Smooth muscle cell (in vitro differentiated cells): Measurements from ENCODE around the gene LY6G6F. TPM values are rescaled to one million over a fixed set of nuclear protein-coding genes. Genes with fewer than 3 reads are reported as not detected.

Source experiments
- DNase-seq: peaks from one replicate; lab custom pipeline; 2025; ENCODE audit not compliant: unreplicated experiment; lab: John Stamatoyannopoulos, UW
- H2AFZ ChIP-seq: fragments of 200-600 bp; sonication (generic); 2 replicates; pipeline ENCODE4 v1.6.0; 2016; ENCODE audit warnings: antibody characterized with exemption, low read depth, mild to moderate bottlenecking
- H3F3A ChIP-seq: fragments of 200-600 bp; sonication (generic); 2 replicates; pipeline ENCODE4 v1.6.0; 2017; ENCODE audit warnings: antibody characterized with exemption, low read depth
- H3K27ac ChIP-seq: fragments of 200-600 bp; sonication (generic); 2 replicates; pipeline ENCODE4 v1.5.1; 2016; ENCODE audit warnings: low read depth, mild to moderate bottlenecking
- H3K27me3 ChIP-seq: fragments of 200-600 bp; sonication (generic); 2 replicates; pipeline ENCODE4 v1.6.1; 2016; ENCODE audit warnings: low read depth, mild to moderate bottlenecking
- H3K36me3 ChIP-seq: fragments of 200-600 bp; sonication (generic); 2 replicates; pipeline ENCODE4 v1.5.1; 2016; ENCODE audit warnings: low read depth
- H3K4me1 ChIP-seq: fragments of 200-600 bp; sonication (generic); 2 replicates; pipeline ENCODE4 v1.5.1; 2016; ENCODE audit warnings: low read depth
- H3K4me2 ChIP-seq: fragments of 200-600 bp; sonication (generic); 2 replicates; pipeline ENCODE4 v1.6.0; 2016; ENCODE audit warnings: mild to moderate bottlenecking
- H3K4me3 ChIP-seq: fragments of 200-600 bp; sonication (generic); 2 replicates; pipeline ENCODE4 v1.5.1; 2016; ENCODE audit warnings: mild to moderate bottlenecking
- H3K79me2 ChIP-seq: fragments of 200-600 bp; sonication (generic); 2 replicates; pipeline ENCODE4 v1.6.0; 2016; ENCODE audit warnings: low read depth, mild to moderate bottlenecking
- H3K9ac ChIP-seq: fragments of 200-600 bp; sonication (generic); 2 replicates; pipeline ENCODE4 v1.6.0; 2016; ENCODE audit warnings: low read depth
- H3K9me3 ChIP-seq: fragments of 200-600 bp; sonication (generic); replicated peaks from 2 replicates; pipeline ENCODE4 v1.5.1; 2016; ENCODE audit warnings: low read depth
- H4K20me1 ChIP-seq: fragments of 200-600 bp; sonication (generic); 2 replicates; pipeline ENCODE4 v1.6.0; 2016; ENCODE audit warnings: low read depth
- WGBS: methylation state at CpG from one replicate; pipeline ENCODE4 v1.1.7; 2016; ENCODE audit warnings: low lambda C conversion rate; 5-methylcytosine and 5-hydroxymethylcytosine counted together
- polyA plus RNA-seq: library from polyadenylated mRNA; unstranded; fragments of >200 nt; fragmentation: Nextera tagmentation; extraction: Ambion mirVana; gene quantifications from 2 replicates; pipeline ENCODE4 v1.2.1, GENCODE V29; 2016
- total RNA-seq: library from RNA; depleted of rRNA; stranded (reverse); fragments of >200 nt; gene quantifications from 2 replicates; pipeline ENCODE4 v1.2.3, GENCODE V29; 2014
- TF ChIP-seq, protein P1 (sequence below): fragments of 200-600 bp; sonication (generic); IDR thresholded peaks from 2 replicates; pipeline ENCODE4 v1.5.1; 2017; ENCODE audit warnings: borderline replicate concordance, mild to moderate bottlenecking, antibody characterized with exemption; ENCODE audit not compliant: insufficient read depth, poor library complexity, severe bottlenecking

LY6G6F gene
- total and polyA plus RNA-seq, 2 experiments from 2014 or later = not detected

DNA sequence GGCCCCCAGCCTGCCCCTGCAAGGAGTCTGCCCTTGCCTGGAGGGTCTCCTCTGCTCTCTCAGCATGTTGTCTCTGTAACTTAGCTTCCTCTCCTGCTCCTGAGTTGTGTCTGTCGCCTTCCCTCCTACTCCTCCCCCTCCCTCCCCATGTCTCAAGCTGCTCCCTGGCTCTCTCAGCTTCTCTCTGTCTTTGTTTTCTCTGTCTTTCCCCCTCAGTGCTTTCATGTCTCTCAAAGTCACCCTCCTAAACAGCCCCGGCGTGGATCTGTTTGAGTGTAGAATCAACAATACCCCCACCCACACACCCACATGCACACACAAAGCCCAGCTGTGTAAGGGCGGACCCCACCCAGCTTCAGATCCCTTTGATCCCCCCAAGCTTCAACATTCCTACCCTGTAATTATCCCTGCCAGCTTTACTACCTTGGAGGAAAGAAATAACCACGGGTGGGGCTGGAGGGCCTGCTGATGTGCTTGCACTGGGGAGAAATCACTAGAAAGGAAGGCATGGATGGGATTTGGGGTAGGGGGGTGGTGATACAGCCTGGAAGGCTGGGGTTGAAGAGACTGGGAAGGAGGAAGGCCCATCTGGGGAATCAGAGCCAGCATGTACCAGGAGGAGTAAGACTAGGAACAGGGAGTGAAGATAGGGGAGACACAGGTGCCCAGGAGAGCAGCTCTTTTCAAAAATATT, 7.5 kb downstream of the LY6G6F start:
- peak overlapping the region; percentile 34 for H3K4me2 ChIP-seq
- 14% methylated on average over 5 of the region's 5 CpGs for WGBS
- no peaks in the 10 kb centered on the region for H4K20me1 ChIP-seq
- TF ChIP-seq, protein P1, sequence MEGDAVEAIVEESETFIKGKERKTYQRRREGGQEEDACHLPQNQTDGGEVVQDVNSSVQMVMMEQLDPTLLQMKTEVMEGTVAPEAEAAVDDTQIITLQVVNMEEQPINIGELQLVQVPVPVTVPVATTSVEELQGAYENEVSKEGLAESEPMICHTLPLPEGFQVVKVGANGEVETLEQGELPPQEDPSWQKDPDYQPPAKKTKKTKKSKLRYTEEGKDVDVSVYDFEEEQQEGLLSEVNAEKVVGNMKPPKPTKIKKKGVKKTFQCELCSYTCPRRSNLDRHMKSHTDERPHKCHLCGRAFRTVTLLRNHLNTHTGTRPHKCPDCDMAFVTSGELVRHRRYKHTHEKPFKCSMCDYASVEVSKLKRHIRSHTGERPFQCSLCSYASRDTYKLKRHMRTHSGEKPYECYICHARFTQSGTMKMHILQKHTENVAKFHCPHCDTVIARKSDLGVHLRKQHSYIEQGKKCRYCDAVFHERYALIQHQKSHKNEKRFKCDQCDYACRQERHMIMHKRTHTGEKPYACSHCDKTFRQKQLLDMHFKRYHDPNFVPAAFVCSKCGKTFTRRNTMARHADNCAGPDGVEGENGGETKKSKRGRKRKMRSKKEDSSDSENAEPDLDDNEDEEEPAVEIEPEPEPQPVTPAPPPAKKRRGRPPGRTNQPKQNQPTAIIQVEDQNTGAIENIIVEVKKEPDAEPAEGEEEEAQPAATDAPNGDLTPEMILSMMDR = no peak
- no peaks in the 10 kb centered on the region for H3F3A ChIP-seq
- H3K4me1 ChIP-seq = peaks cover 21% of the 10 kb centered on the region
- H2AFZ ChIP-seq = peak overlapping the region; percentile 91
- H3K4me3 ChIP-seq = no peak overlapping the region
- H3K36me3 ChIP-seq = no peaks in the 10 kb centered on the region
- no peaks in the 10 kb centered on the region for H3K27me3 ChIP-seq
- no peak overlapping the region for H3K27ac ChIP-seq
- DNase-seq = no peak
- H3K9me3 ChIP-seq = no peaks in the 10 kb centered on the region
- no peak overlapping the region for H3K9ac ChIP-seq
- H3K79me2 ChIP-seq = no peaks in the 10 kb centered on the region

GRCh38 chr6:31715022-31715958, 8.6 kb downstream of the LY6G6F start, which contains the start of gene LY6G6D:
LY6G6D (plus strand) TSS chr6:31715348; CDS start chr6:31715356, 8 bp downstream.
- peak within 1 kb of the TSS; percentile 91 for H2AFZ ChIP-seq
- no peaks in the 10 kb centered on the region for H3K79me2 ChIP-seq
- H3F3A ChIP-seq = no peaks in the 10 kb centered on the region
- no peaks in the 10 kb centered on the region for H3K27me3 ChIP-seq
- TF ChIP-seq, protein P1 = no peak
- no peak within 1 kb of the TSS for H3K4me3 ChIP-seq
- H3K4me2 ChIP-seq = peak within 1 kb of the TSS; percentile 34
- DNase-seq = no peak
- no peak within 1 kb of the TSS for H3K27ac ChIP-seq
- H3K4me1 ChIP-seq = peaks cover 21% of the 10 kb centered on the region
- H3K9me3 ChIP-seq = no peaks in the 10 kb centered on the region
- 66% methylated on average over 15 of the region's 16 CpGs for WGBS
- H4K20me1 ChIP-seq = no peaks in the 10 kb centered on the region
- no peak within 1 kb of the TSS for H3K9ac ChIP-seq
- no peaks in the 10 kb centered on the region for H3K36me3 ChIP-seq

DNA sequence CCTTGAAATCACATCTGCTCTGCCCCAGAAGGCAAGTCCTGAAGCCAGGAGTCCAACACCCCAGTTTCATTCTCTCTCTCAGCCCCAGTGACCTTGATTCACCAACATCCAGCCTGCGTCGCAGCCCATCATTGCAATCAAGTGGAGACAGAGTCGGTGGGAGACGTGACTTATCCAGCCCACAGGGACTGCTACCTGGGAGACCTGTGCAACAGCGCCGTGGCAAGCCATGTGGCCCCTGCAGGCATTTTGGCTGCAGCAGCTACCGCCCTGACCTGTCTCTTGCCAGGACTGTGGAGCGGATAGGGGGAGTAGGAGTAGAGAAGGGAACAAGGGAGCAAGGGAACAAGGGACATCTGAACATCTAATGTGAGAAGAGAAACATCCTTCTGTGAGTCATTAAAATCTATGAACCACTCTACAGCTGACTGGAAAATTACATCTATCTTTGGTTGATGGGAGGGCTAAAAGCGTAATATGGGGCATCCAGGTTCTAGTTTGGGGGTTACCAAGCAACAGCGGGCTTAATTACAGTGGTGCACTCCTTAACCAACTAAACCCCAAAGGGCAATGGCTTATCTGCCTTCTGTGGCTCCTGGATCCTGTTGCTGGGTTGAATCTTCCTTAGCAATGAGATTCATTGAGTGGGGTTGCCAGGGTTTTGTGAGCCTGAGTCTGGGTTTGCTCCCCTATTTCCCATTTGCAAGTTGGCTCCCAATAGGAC, 11.0 kb downstream of the LY6G6F start:
- WGBS = 57% methylated on average over 10 of the region's 10 CpGs
- H4K20me1 ChIP-seq = no peaks in the 10 kb centered on the region
- no peaks in the 10 kb centered on the region for H3F3A ChIP-seq
- no peaks in the 10 kb centered on the region for H3K79me2 ChIP-seq
- H3K36me3 ChIP-seq = no peaks in the 10 kb centered on the region
- peaks cover 21% of the 10 kb centered on the region for H3K4me1 ChIP-seq
- H3K27ac ChIP-seq = peak overlapping the region; percentile 37
- TF ChIP-seq, protein P1 = no peak
- no peaks in the 10 kb centered on the region for H3K9me3 ChIP-seq
- no peak overlapping the region for H2AFZ ChIP-seq
- H3K4me2 ChIP-seq = no peak overlapping the region
- H3K27me3 ChIP-seq = no peaks in the 10 kb centered on the region
- H3K4me3 ChIP-seq = no peak overlapping the region
- DNase-seq = no peak
- H3K9ac ChIP-seq = no peak overlapping the region
